SK-MEL-5 (cell line): ENCODE data around the gene CISD1. TPM values are rescaled to one million over a fixed set of nuclear protein-coding genes. Genes with fewer than 3 reads are reported as not detected.

Experiments
- DNase-seq: peaks from one replicate; pipeline ENCODE4 v3.0.0-alpha.2; 2016; ENCODE audit warnings: low read depth, low spot score
- in situ Hi-C: cut with HindIII; loops from 2 replicates; pipeline ENCODE4 v1.10.0; 2016; ENCODE audit warnings: low sequenced_read_pairs, high pct_unique_total_duplicates, low pct_unique_long_range_greater_than_20kb
- total RNA-seq: library from RNA; depleted of rRNA; stranded (reverse); fragments of >200 nt; shearing (Covaris generic); gene quantifications from 2 replicates; pipeline ENCODE4 v1.2.3, GENCODE V29; 2014; rRNA removed

CISD1 gene
- total RNA-seq, 1 experiment from 2014 or later = 41.5 TPM

GRCh38 chr10:58331646-58332045 lies 62.7 kb downstream of the CISD1 start:
- in situ Hi-C loops = no loop called here
- DNase-seq = no peak

GRCh38 chr10:58334817-58335305 lies 65.9 kb downstream of the CISD1 start, which contains the start of gene UBE2D1:
TSS of gene UBE2D1 (plus strand) at chr10:58335006. CDS start at chr10:58335202, 196 bp downstream.
- in situ Hi-C loops = no loop called here
- DNase-seq = peak; percentile 73

GRCh38 chr10:58335306-58336005 lies 66.5 kb downstream of the CISD1 start:
- in situ Hi-C loops = no loop called here
- DNase-seq = peak; percentile 13

DNA sequence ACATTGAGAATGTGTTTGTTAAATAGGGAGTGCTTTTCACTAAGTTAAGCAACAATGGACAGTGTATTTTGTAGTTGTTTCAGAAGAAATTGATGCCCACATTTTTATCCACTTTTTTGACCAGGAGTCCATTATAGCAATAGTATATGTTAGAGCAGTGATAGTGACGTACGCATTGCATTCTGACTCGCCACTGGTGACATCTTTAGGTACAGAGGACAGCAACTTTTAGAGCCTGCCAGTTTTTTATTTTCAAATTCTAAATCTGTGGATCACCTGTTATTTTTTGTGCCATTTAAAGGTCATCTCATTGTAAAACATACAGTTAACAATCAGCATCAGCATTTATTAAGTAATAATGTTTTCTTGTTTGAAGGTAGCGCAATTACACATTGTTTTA lies 67.3 kb downstream of the CISD1 start:
- in situ Hi-C loops = no loop called here
- DNase-seq = no peak

Other genes with a start within 250 kb of the CISD1 start
- gene IPMK, start 1.3 kb upstream of the CISD1 start, total RNA-seq = 4.4 and 5.1 TPM in 2 replicates
- gene UBE2D1, start 65.8 kb downstream of the CISD1 start, total RNA-seq = 13.1 and 13.8 TPM in 2 replicates
- 54.8 and 72.5 TPM in 2 replicates for gene TFAM, start 116.2 kb downstream of the CISD1 start, total RNA-seq
- gene BICC1, start 243.7 kb downstream of the CISD1 start, total RNA-seq = 7.2 and 8.3 TPM in 2 replicates